SHP77 treated with DMSO at 0.1 percent for 48 hours (cell line): ENCODE data around the gene HINT3.
"Not testable (repeated sequence)": the region's sequence is repeated elsewhere in the genome, so short reads cannot be mapped to it uniquely, and the experiment has no call there.

Experiments
- DNase-seq: peaks from one replicate; lab custom pipeline; 2025; lab: John Stamatoyannopoulos, UW

Gene HINT3

GRCh38 chr6:125962900-125963497 is 6.4 kb downstream of the HINT3 start:
- no peak for DNase-seq

GRCh38 chr6:125963817-125964216 is 7.2 kb downstream of the HINT3 start:
- DNase-seq: no peak

- no peak for DNase-seq
These were observed 10.0 kb downstream of the HINT3 start for GRCh38 chr6:125966569-125966968.

- no peak for DNase-seq
These were observed 11.9 kb downstream of the HINT3 start for GRCh38 chr6:125968493-125968892.

- no peak for DNase-seq
These were observed 14.2 kb downstream of the HINT3 start for GRCh38 chr6:125970760-125971159.

- not testable (repeated sequence) for DNase-seq
These were observed 15.9 kb downstream of the HINT3 start for GRCh38 chr6:125972478-125972877.

- DNase-seq: peak; percentile 26
These were observed 17.8 kb downstream of the HINT3 start for GRCh38 chr6:125974214-125974866.

- no peak for DNase-seq
These were observed 22.5 kb downstream of the HINT3 start for GRCh38 chr6:125979101-125979500.

- DNase-seq: no peak
These were observed 25.1 kb downstream of the HINT3 start for GRCh38 chr6:125981571-125982185.

- no peak for DNase-seq
These were observed 26.8 kb downstream of the HINT3 start for GRCh38 chr6:125983246-125983945.

- DNase-seq: no peak
These were observed 27.7 kb downstream of the HINT3 start for GRCh38 chr6:125984311-125984710.

- no peak for DNase-seq
These were observed 29.0 kb downstream of the HINT3 start for GRCh38 chr6:125985522-125985921.

GRCh38 chr6:125985979-125986300 is 29.4 kb downstream of the HINT3 start:
- DNase-seq: no peak

- DNase-seq: peak; percentile 80
These were observed 29.9 kb downstream of the HINT3 start, which contains the start of gene TRMT11 for GRCh38 chr6:125986301-125987025. Gene TRMT11 (plus strand): TSS chr6:125986540. CDS start chr6:125986551, 11 bp downstream.

- DNase-seq: peak; percentile 26
These were observed 30.6 kb downstream of the HINT3 start for GRCh38 chr6:125987026-125987617.

GRCh38 chr6:125988280-125988679 is 31.7 kb downstream of the HINT3 start:
- DNase-seq: no peak

- DNase-seq: no peak
These were observed 33.1 kb downstream of the HINT3 start for GRCh38 chr6:125989631-125990030.

- DNase-seq: no peak
These were observed 35.1 kb downstream of the HINT3 start for GRCh38 chr6:125991653-125992052.

GRCh38 chr6:125994670-125995488 is 38.3 kb downstream of the HINT3 start:
- DNase-seq: no peak

GRCh38 chr6:125995972-125996580 is 39.5 kb downstream of the HINT3 start:
- peak; percentile 31 for DNase-seq
